Right lobe of liver (tissue), 6 donors: ENCODE data around the gene BET1L. TPM values are rescaled to one million over a fixed set of nuclear protein-coding genes. Genes with fewer than 3 reads are reported as not detected.
A peak's percentile ranks its signal among the peaks of the same experiment; 100 is the strongest.

Experiments used
- ATAC-seq, 4 donors: fragments of 200-7000 bp; cut with Tn5 transposase; one replicate each; pipeline ENCODE4 v1.9.1; 2020; ENCODE audit warnings: mild to moderate bottlenecking in 4 of 4, moderate library complexity in 4 of 4
- DNase-seq, 3 donors: peaks; one replicate each; pipeline ENCODE4 v3.0.0-alpha.2; 2020
- H3K27ac ChIP-seq, 3 donors: fragments of 200-600 bp; one replicate each; pipeline ENCODE4 v1.8.0; 2022
- H3K27me3 ChIP-seq, 2 donors: fragments of 200-600 bp; one replicate each; pipeline ENCODE4 v1.8.0; 2022
- H3K36me3 ChIP-seq, 4 donors: fragments of 200-600 bp; sonication (generic) in 1 of 4; one replicate each; pipeline versions ENCODE4 v1.5.1 to v1.8.0; 2017 to 2022; ENCODE audit warnings: control low read depth in 1 of 4
- H3K4me1 ChIP-seq, 4 donors: fragments of 200-600 bp; sonication (generic) in 1 of 4; one replicate each; pipeline versions ENCODE4 v1.5.1 to v1.8.0; 2017 to 2022; ENCODE audit warnings: control low read depth in 1 of 4
- H3K4me3 ChIP-seq, 3 donors: fragments of 200-600 bp; one replicate each; pipeline ENCODE4 v1.8.0; 2022
- H3K9me3 ChIP-seq, 4 donors: fragments of 200-600 bp; sonication (generic) in 1 of 4; one replicate each; pipeline versions ENCODE4 v1.5.1 to v1.8.0; 2017 to 2022; ENCODE audit warnings: control low read depth in 1 of 4
- CTCF ChIP-seq, 4 donors: fragments of 200-600 bp in 3 of 4; fragments of 450-650 bp in 1 of 4; IDR thresholded peaks; one replicate each; pipeline versions ENCODE4 v1.5.1 to v1.8.0; 2016 to 2022; ENCODE audit warnings: antibody characterized with exemption in 4 of 4, mild to moderate bottlenecking in 2 of 4
- POLR2A ChIP-seq: fragments of 450-650 bp; IDR thresholded peaks from one replicate; pipeline ENCODE4 v1.6.1; 2017; ENCODE audit warnings: antibody characterized with exemption, mild to moderate bottlenecking
- WGBS: methylation state at CpG from one replicate; pipeline ENCODE4 v1.1.6; 2018; ENCODE audit warnings: low coverage, low lambda C conversion rate; ENCODE audit not compliant: insufficient coverage; ENCODE audit errors: missing lambda C conversion rate; 5-methylcytosine and 5-hydroxymethylcytosine counted together
- intact Hi-C, 2 donors: fragments of 100-400 bp; cut with DNase I; formaldehyde crosslinking; loops; one replicate each; pipeline versions ENCODE4 v1.11.2 to v1.14.1; 2022
- total RNA-seq, 6 experiments: library from RNA; depleted of rRNA in 2 of 6; stranded (reverse); fragments of >200 nt in 2 of 6; fragmentation: NEBNext Ultra II Directional in 3 of 6; extraction: Animal tissue kit (Norgen Biotek cat#: 25700) in 3 of 6; gene quantifications; one replicate each; pipeline versions ENCODE4 v1.1.0 to v1.2.4, GENCODE V29; 2016 to 2023
- donor health status: DM: no; HTN: yes; CAD: no.
- donor health status: DM: no; HTN: no; CAD: no.
- donor health status: DM: no; HTN: no; CAD: no.
- donor health status: DM: no; HTN: yes; CAD: no.
- donor health status: DM: no; HTN: yes; CAD: no.

BET1L gene
- total RNA-seq, 6 experiments from 2014 or later, result 17.2 to 28.9 (median 24.8) TPM

DNA sequence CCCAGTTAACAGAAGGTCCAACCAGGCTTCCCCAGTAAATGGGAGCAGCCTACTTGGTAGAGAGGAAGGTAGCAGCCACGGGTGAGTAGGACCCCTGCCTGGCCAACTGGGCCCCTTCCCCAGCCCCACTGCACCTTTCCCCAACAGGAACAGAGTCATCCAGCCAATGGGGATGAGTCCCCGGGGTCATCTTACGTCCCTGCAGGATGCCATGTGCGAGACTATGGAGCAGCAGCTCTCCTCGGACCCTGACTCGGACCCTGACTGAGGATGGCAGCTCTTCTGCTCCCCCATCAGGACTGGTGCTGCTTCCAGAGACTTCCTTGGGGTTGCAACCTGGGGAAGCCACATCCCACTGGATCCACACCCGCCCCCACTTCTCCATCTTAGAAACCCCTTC is 6.9 kb upstream of the BET1L start:
- no peak overlapping the region for H3K27ac ChIP-seq
- DNase-seq, result peak in 1 of 3 donors; percentile 42
- intact Hi-C loops, result loop anchor here in 1 of 2 donors (5.0 kb wide), 1 partner anchor 143 kb away; no protein-coding TSS in a partner anchor
- TF ChIP-seq CTCF (IDR thresholded peaks at IDR 0.05) (no peak), POLR2A (no peak)
- no peak overlapping the region for H3K4me3 ChIP-seq
- peaks cover 0 to 62% (median 15%) of the 10 kb centered on the region in 4 donors for H3K36me3 ChIP-seq
- ATAC-seq, result no peak
- H3K9me3 ChIP-seq, result no peaks in the 10 kb centered on the region
- 82% methylated on average over 2 of the region's 7 CpGs for WGBS
- H3K4me1 ChIP-seq, result peaks cover 0 to 11% (median 5%) of the 10 kb centered on the region in 4 donors
- H3K27me3 ChIP-seq, result no peaks in the 10 kb centered on the region

DNA sequence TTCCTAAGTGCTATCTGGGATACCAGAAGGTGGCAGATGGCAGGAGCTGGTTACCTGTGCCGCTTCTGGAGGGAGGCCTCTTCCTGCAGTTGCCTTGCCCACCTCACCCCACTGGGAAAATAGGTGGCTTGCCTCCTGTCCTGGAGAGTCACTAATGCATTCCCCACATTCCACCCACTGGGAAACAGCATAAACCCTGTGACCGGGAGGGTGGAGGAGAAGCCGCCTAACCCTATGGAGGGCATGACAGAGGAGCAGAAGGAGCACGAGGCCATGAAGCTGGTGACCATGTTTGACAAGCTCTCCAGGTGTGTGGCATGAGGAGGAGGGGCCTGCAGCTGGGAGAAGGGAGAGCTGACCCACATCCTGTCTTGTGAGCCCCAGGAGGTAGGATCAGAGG is 5.9 kb upstream of the BET1L start:
- peaks cover 0 to 58% (median 15%) of the 10 kb centered on the region in 4 donors for H3K36me3 ChIP-seq
- ATAC-seq (no peak), DNase-seq (peak in 1 of 3 donors; percentile 39)
- 88% methylated on average over 3 of the region's 4 CpGs for WGBS
- intact Hi-C loops, result loop anchor here in 1 of 2 donors (5.0 kb wide), 1 partner anchor 144 kb away; no protein-coding TSS in a partner anchor
- H3K9me3 ChIP-seq, result no peaks in the 10 kb centered on the region
- no peak for TF ChIP-seq POLR2A
- no peak for TF ChIP-seq CTCF (IDR thresholded peaks at IDR 0.05)
- H3K27me3 ChIP-seq, result no peaks in the 10 kb centered on the region
- no peak overlapping the region for H3K4me3 ChIP-seq
- H3K4me1 ChIP-seq, result peaks cover 0 to 11% (median 6%) of the 10 kb centered on the region in 4 donors
- H3K27ac ChIP-seq, result no peak overlapping the region

DNA sequence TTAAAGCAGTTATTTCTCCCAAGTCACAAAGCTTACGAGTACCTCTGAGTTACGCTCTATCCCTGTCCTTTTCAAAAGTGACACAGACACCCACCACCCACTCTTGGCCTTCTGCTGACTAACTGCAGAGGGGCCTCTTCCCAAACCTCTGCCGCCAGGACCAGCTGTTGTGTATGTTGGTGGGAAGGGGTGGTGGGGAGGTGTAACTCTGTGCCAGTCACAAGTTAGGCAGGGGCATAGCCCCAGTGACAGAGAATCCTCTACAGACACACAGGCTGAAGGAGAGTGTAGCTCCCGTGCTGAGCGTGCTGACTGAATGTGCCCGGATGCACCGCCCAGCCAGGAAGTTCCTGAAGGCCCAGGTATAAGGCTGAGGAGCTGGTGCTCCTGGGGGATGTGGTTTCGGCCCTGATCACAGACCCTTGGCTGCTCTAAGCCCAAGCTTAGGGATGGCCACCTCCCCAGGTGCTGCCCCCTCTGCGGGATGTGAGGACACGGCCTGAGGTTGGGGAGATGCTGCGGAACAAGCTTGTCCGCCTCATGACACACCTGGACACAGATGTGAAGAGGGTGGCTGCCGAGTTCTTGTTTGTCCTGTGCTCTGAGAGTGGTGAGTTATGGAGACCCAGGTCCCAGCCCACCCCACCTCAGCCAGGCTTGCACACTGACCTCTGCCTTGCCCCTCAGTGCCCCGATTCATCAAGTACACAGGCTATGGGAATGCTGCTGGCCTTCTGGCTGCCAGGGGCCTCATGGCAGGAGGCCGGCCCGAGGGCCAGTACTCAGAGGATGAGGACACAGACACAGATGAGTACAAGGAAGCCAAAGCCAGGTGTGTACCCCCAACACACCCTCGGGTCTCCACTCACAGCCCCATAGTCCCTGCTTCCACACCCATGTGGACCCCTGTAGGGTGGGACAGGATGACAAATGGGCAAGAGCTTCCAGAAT is 5.2 kb upstream of the BET1L start:
- TF ChIP-seq POLR2A (no peak), CTCF (IDR thresholded peaks at IDR 0.05) (no peak)
- Histone ChIP-seq H3K27ac (no peak overlapping the region), H3K9me3 (no peaks in the 10 kb centered on the region), H3K4me3 (no peak overlapping the region), H3K36me3 (peaks cover 0 to 58% (median 15%) of the 10 kb centered on the region in 4 donors), H3K27me3 (no peaks in the 10 kb centered on the region), H3K4me1 (peaks cover 0 to 11% (median 6%) of the 10 kb centered on the region in 4 donors)
- ATAC-seq (no peak), DNase-seq (peak in 1 of 3 donors; percentile 23)
- intact Hi-C loops, result loop anchor here in 1 of 2 donors (5.0 kb wide), 1 partner anchor 145 kb away; no protein-coding TSS in a partner anchor
- 100% methylated on average over 3 of the region's 17 CpGs for WGBS

GRCh38 chr11:211741-212140 is 4.5 kb upstream of the BET1L start:
- intact Hi-C loops, result loop anchor here in 1 of 2 donors (5.0 kb wide), 1 partner anchor 146 kb away; no protein-coding TSS in a partner anchor
- peak in 1 of 3 donors; percentile 39 for DNase-seq
- Histone ChIP-seq H3K27ac (no peak overlapping the region), H3K9me3 (no peaks in the 10 kb centered on the region), H3K27me3 (no peaks in the 10 kb centered on the region), H3K4me3 (no peak overlapping the region), H3K36me3 (peaks cover 0 to 58% (median 15%) of the 10 kb centered on the region in 4 donors), H3K4me1 (peaks cover 0 to 11% (median 6%) of the 10 kb centered on the region in 4 donors)
- no peak for ATAC-seq
- 60% methylated on average over 3 of the region's 9 CpGs for whole genome bisulfite sequencing
- no peak for TF ChIP-seq POLR2A
- TF ChIP-seq CTCF (IDR thresholded peaks at IDR 0.05), result no peak
